Spleen (tissue), 7 donors: Measurements from ENCODE around the gene OR5V1.

Source experiments
- POLR2A ChIP-seq, 3 donors: fragments of 450-650 bp; IDR thresholded peaks; one replicate each; pipeline ENCODE4 v1.5.1; 2017; ENCODE audit warnings: antibody characterized with exemption in 3 of 3, mild to moderate bottlenecking in 1 of 3
- TF ChIP-seq, protein P1 (sequence below), 11 experiments: fragments of 200-600 bp in 7 of 11; fragments of 450-650 bp in 4 of 11; sonication (generic) in 4 of 11; IDR thresholded peaks in 8 of 11; conservative IDR thresholded peaks in 3 of 11; 1 replicate in 7 of 11; 2 replicates in 4 of 11; pipeline versions ENCODE4 v1.4.0 to v1.8.0; 2016 to 2021; ENCODE audit warnings: antibody characterized with exemption in 11 of 11, inconsistent platforms in 4 of 11, mild to moderate bottlenecking in 1 of 11
- donor health status: DM: no; HTN: no; CAD: no; lungs with moderate emphysema.
- donor health status: DM: no; HTN: no; CAD: no.
- donor health status: DM: no; HTN: no; CAD: no.

DNA sequence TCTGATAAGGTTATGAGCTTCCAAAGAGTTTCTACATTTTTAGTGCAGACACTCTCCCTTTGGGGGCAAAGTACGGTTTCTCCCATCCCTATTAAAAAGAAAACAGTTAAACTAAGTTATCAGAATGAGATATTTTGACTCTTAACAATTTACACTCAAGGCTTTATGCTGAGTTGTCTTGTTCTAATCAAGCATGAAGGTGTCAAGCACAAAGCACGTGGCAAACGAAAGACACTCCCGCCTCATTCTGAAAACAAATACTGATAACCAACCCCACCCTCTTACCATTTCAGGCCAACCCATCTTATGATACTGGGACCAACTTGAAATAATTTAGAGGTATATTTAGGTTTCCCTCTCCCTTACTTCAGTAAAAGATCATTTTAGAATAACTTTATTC is 42.9 kb downstream of the OR5V1 start:
- TF ChIP-seq, protein P1, sequence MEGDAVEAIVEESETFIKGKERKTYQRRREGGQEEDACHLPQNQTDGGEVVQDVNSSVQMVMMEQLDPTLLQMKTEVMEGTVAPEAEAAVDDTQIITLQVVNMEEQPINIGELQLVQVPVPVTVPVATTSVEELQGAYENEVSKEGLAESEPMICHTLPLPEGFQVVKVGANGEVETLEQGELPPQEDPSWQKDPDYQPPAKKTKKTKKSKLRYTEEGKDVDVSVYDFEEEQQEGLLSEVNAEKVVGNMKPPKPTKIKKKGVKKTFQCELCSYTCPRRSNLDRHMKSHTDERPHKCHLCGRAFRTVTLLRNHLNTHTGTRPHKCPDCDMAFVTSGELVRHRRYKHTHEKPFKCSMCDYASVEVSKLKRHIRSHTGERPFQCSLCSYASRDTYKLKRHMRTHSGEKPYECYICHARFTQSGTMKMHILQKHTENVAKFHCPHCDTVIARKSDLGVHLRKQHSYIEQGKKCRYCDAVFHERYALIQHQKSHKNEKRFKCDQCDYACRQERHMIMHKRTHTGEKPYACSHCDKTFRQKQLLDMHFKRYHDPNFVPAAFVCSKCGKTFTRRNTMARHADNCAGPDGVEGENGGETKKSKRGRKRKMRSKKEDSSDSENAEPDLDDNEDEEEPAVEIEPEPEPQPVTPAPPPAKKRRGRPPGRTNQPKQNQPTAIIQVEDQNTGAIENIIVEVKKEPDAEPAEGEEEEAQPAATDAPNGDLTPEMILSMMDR (IDR thresholded peaks at IDR 0.05 in 8 of 11, conservative IDR thresholded peaks at IDR 0.05 in 3 of 11), result no peak
- TF ChIP-seq POLR2A (IDR thresholded peaks at IDR 0.05), result no peak
